MG63 (cell line): Measurements from ENCODE around the gene CHST6. TPM values are rescaled to one million over a fixed set of nuclear protein-coding genes. Genes with fewer than 3 reads are reported as not detected.
"Not testable (repeated sequence)": the region's sequence is repeated elsewhere in the genome, so short reads cannot be mapped to it uniquely, and the experiment has no call there.

Source experiments
- DNase-seq: peaks from one replicate; pipeline ENCODE4 v3.0.0-alpha.2; 2020
- H3K27me3 ChIP-seq: fragments of 250-450 bp; sonication (Bioruptor Pico); 2 replicates; pipeline ENCODE4 v1.5.1; 2020; ENCODE audit warnings: mild to moderate bottlenecking, moderate library complexity
- H3K36me3 ChIP-seq: fragments of 250-450 bp; sonication (Bioruptor Pico); 2 replicates; pipeline ENCODE4 v1.5.1; 2020; ENCODE audit warnings: mild to moderate bottlenecking, moderate library complexity
- H3K4me3 ChIP-seq: fragments of 250-450 bp; sonication (Bioruptor Pico); 2 replicates; pipeline ENCODE4 v1.5.1; 2020; ENCODE audit warnings: mild to moderate bottlenecking, moderate library complexity
- H3K9me3 ChIP-seq: fragments of 250-450 bp; sonication (Bioruptor Pico); 2 replicates; pipeline ENCODE4 v1.5.1; 2020; ENCODE audit warnings: mild to moderate bottlenecking, moderate library complexity
- total RNA-seq: library from RNA; depleted of rRNA; stranded (reverse); fragments of >200 nt; shearing (Covaris generic); gene quantifications from 2 replicates; pipeline ENCODE4 v1.2.3, GENCODE V29; 2014; ENCODE audit warnings: low replicate concordance

The CHST6 gene
- total RNA-seq, 1 experiment from 2014 or later = not detected

- H3K27me3 ChIP-seq, H3K9me3 ChIP-seq, H3K36me3 ChIP-seq: not testable (repeated sequence)
- DNase-seq = peak; percentile 6
- peak overlapping the region; percentile 67 for H3K4me3 ChIP-seq
Measured at GRCh38 chr16:75516189-75516966, 21.1 kb upstream of the CHST6 start.

- H3K9me3 ChIP-seq = no peaks in the 10 kb centered on the region
- H3K4me3 ChIP-seq = no peak overlapping the region
- H3K27me3 ChIP-seq = no peaks in the 10 kb centered on the region
- DNase-seq = no peak
- no peaks in the 10 kb centered on the region for H3K36me3 ChIP-seq
Measured at GRCh38 chr16:75514296-75514695, 19.1 kb upstream of the CHST6 start.

DNA sequence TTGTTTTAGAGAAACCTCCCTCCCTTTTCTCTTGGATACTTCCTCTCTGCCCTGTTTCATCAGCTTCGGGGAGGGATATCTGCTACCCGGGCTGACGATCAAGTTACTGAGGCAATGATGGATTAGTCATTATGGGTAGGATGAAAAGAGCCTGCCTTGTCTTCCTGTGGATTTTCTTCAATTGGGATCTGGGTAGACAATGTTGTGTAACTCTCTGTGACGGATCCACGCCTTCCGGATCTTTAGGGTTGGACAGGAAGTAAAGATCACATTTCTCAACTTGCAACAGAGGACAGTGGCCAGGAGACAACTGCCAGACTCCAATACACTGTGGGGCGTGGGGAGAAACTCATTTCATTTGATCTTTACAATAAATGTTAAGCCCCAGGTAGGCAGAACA, 11.3 kb upstream of the CHST6 start:
- DNase-seq = peak; percentile 27
- H3K4me3 ChIP-seq = no peak overlapping the region
- H3K9me3 ChIP-seq = no peaks in the 10 kb centered on the region
- no peaks in the 10 kb centered on the region for H3K36me3 ChIP-seq
- no peaks in the 10 kb centered on the region for H3K27me3 ChIP-seq

- H3K27me3 ChIP-seq = no peaks in the 10 kb centered on the region
- no peak for DNase-seq
Measured at GRCh38 chr16:75506107-75506506, 10.9 kb upstream of the CHST6 start.

DNA sequence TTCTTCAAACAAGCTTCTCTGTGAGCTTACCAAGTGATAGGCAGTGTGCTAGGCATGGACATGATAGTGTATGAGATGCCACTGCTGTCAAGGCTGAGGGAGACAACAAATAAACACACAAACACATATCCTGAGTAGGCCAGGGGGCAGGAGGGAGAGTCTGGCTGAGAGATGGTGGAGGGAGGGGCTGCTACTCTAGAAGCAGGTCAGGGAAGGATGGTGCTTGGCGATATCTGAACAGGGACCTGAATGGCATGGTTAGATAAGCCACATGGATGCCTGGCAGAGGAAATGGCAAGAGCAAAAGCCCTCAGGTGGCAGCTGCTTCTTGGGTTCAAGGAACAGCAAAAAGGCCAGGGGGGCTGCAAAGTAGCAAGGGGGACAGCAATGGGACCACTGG, 8.6 kb upstream of the CHST6 start:
- no peaks in the 10 kb centered on the region for H3K36me3 ChIP-seq

More at GRCh38 chr16:75506107-75506506, 10.9 kb upstream of the CHST6 start:
- Histone ChIP-seq H3K36me3 (no peaks in the 10 kb centered on the region), H3K9me3 (no peaks in the 10 kb centered on the region), H3K4me3 (no peak overlapping the region)

GRCh38 chr16:75502916-75503605, 7.8 kb upstream of the CHST6 start:
- Histone ChIP-seq H3K36me3 (no peaks in the 10 kb centered on the region), H3K9me3 (no peaks in the 10 kb centered on the region), H3K4me3 (no peak overlapping the region), H3K27me3 (no peaks in the 10 kb centered on the region)
- no peak for DNase-seq

More for the DNA sequence above, 8.6 kb upstream of the CHST6 start:
- H3K4me3 ChIP-seq = no peak overlapping the region
- no peaks in the 10 kb centered on the region for H3K9me3 ChIP-seq
- no peak for DNase-seq
- H3K27me3 ChIP-seq = no peaks in the 10 kb centered on the region

GRCh38 chr16:75501820-75502219, 6.6 kb upstream of the CHST6 start:
- not testable (repeated sequence) for H3K27me3 ChIP-seq, H3K36me3 ChIP-seq, H3K9me3 ChIP-seq, H3K4me3 ChIP-seq
- DNase-seq = peak; percentile 33

DNA sequence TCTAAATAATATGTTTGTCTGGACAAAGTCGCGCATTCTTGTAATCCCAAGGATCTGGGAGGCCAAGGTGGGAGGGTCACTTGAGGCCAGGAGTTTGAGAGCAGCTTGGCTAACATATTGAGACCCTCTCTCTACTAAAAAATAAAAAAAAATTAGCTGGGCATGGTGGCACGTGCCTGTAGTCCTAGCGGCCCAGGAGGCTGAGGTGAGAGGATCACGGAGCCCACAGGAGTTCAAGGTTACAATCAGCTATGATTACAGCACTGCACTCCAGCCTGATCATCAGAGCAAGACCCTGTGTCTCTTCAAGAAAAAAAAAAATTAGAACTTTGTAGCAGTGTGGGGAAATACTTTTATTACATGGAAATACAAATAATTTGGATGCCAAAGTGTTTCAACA, 6.1 kb upstream of the CHST6 start:
- no peak for DNase-seq
- no peaks in the 10 kb centered on the region for H3K27me3 ChIP-seq
- no peak overlapping the region for H3K4me3 ChIP-seq
- H3K36me3 ChIP-seq = no peaks in the 10 kb centered on the region
- H3K9me3 ChIP-seq = no peaks in the 10 kb centered on the region

DNA sequence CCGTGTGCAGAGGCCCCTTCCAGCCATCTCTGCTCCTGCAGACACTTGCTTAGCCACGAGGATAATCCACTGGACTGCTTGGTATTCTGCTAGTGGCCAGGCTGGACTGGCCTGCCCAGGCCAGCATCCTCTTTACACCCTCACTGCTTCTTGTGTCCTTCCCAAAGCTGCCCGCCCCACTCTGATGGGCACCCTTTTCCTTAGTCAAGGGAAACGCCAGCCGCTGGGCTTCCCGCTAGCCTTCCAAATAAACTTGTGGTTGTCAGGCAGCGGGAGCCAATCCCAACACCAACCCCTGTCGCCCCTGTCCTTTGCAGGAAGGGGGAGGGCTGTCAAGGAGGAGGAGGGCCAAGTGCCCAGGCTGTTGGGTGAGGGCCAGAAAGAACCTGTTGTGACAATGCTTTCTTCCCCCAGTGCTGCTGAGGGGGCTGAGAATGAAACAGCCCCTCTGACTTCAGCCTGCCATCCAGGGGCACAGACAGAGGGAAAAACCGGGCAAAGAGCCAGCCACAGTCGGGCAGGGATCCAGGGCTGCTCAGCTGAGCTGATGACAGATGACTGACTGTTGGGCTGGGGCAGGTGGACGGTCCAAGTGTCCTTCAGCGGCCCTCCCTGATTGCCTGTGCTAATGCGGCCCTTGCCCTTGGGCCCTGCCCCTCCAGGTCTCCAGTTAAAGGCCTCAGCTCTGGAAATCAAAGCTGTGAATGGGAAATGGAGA, 3.5 kb upstream of the CHST6 start:
- H3K9me3 ChIP-seq, H3K27me3 ChIP-seq, H3K36me3 ChIP-seq, H3K4me3 ChIP-seq: not testable (repeated sequence)
- peak; percentile 43 for DNase-seq

DNA sequence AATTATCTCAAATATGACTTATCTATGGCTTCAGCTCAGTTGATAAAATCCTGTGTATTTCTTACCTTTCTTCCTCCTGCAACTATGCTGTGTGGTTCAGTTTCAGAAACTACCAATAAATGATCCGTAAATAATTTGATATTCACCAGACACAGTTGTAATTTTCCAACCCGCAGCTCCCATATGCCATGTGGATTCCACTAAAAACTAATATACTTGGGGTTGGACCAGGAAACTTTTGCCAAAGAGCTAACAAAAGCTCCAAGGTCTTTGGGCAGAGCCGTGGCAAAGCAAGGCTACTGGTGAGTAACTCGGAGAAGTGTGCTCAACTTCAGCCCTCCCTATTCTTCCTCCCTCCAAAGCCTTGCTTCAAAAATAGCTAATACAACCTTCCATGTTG, 2.3 kb upstream of the CHST6 start:
- Histone ChIP-seq H3K36me3 (no peaks in the 10 kb centered on the region), H3K4me3 (no peak overlapping the region), H3K9me3 (no peaks in the 10 kb centered on the region), H3K27me3 (no peaks in the 10 kb centered on the region)
- DNase-seq = peak; percentile 11

GRCh38 chr16:75494661-75495075, 573 bp downstream of the CHST6 start:
- Histone ChIP-seq H3K4me3 (no peak overlapping the region), H3K36me3 (no peaks in the 10 kb centered on the region), H3K27me3 (no peaks in the 10 kb centered on the region), H3K9me3 (no peaks in the 10 kb centered on the region)
- no peak for DNase-seq

DNA sequence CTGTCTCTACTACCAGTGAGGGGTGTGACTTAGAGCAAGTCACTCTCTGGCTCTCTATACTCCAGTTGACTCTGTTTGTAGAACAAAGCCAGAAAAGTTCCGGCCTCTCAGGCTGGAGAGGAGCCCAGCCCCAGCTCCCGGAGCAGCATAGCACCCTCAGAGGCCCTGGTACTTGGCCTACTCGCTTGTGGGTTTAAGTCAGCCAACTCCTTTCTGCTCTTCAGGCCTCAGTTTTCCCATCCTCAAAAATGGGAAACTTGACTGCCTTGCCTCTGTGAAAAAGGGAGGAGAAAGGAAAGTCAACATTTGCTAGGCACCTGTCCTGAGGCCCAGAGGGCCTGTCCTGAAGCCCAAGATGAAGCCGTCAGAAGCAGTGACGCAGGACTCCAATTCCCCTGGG, 1.1 kb downstream of the CHST6 start:
- Histone ChIP-seq H3K36me3 (no peaks in the 10 kb centered on the region), H3K9me3 (no peaks in the 10 kb centered on the region), H3K4me3 (no peak overlapping the region), H3K27me3 (no peaks in the 10 kb centered on the region)
- no peak for DNase-seq

GRCh38 chr16:75491876-75492275, 3.4 kb downstream of the CHST6 start:
- H3K9me3 ChIP-seq = no peaks in the 10 kb centered on the region
- H3K36me3 ChIP-seq = no peaks in the 10 kb centered on the region
- H3K27me3 ChIP-seq = no peaks in the 10 kb centered on the region
- no peak overlapping the region for H3K4me3 ChIP-seq
- peak; percentile 18 for DNase-seq

DNA sequence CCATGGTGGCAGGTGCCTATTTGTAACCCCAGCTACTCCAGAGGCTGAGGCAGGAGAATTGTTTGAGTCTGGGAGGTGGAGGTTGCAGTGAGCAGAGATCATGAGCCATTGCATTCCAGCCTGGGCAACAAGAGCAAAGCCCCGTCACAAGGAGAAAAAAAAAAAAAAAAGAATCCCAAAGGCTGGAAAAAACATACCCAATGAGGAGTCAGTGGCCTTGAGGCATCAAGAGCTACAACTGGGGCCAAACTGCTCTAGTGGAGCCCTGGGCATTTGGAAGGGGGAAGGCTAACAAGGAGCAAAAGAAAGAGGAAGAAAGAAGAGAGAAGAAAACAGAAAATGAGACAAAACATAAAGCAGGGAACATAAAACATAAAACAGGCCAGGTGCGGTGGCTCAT, 6.9 kb downstream of the CHST6 start:
- H3K4me3 ChIP-seq = no peak overlapping the region
- DNase-seq = no peak
- H3K36me3 ChIP-seq = no peaks in the 10 kb centered on the region
- H3K9me3 ChIP-seq = no peaks in the 10 kb centered on the region
- H3K27me3 ChIP-seq = no peaks in the 10 kb centered on the region

DNA sequence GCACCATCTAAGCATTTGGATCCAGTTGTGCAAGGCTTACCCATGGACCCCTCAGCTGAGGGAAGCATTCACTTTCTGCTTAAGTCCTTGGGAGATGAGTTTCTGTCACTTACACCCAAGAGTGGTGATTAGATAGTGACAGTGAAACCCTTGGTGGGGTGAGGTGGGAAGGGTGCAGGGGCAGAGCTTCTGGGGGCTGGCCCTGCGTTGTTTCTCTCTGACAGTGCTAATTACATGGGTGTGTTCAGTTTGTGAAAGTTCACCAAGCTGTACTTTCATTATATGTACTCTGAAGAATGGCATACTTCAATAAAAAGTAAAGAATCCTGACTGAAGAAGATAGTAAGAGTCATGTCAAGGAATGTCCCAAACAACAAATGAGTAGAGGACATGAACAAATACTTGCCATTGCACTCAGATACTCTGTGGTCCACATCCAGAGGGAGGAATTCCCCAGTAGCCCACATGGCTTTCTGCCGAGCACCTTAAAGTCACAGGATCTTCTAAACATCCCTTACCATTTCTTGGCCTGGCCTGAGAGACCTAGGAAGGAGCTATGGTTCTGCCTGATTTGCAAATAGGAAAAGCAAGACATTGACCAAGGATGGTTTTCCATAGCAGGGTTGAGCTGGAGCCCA, 8.4 kb downstream of the CHST6 start:
- Histone ChIP-seq H3K27me3 (no peaks in the 10 kb centered on the region), H3K4me3 (no peak overlapping the region), H3K9me3 (no peaks in the 10 kb centered on the region), H3K36me3 (no peaks in the 10 kb centered on the region)
- no peak for DNase-seq

GRCh38 chr16:75486014-75486675, 9.1 kb downstream of the CHST6 start:
- H3K36me3 ChIP-seq = no peaks in the 10 kb centered on the region
- H3K9me3 ChIP-seq = no peaks in the 10 kb centered on the region
- H3K27me3 ChIP-seq = no peaks in the 10 kb centered on the region
- no peak for DNase-seq
- no peak overlapping the region for H3K4me3 ChIP-seq
